HG02870 (cell line): ENCODE data around the gene ORC2.

Experiments
- ATAC-seq: cut with Tn5 transposase; IDR thresholded peaks from one replicate; pipeline ENCODE4 v1.9.1; 2021; ENCODE audit warnings: mild to moderate bottlenecking, moderate library complexity; ENCODE audit not compliant: unreplicated experiment

The ORC2 gene

GRCh38 chr2:200862532-200863000, 100.9 kb downstream of the ORC2 start:
- ATAC-seq, result no peak

GRCh38 chr2:200861617-200862155, 101.8 kb downstream of the ORC2 start:
- no peak for ATAC-seq

- no peak for ATAC-seq
Observed at GRCh38 chr2:200860092-200860795, 103.2 kb downstream of the ORC2 start.
